Articular chondrocyte of knee joint (primary cell): ENCODE measurements around the gene LMNTD1. TPM values are rescaled to one million over a fixed set of nuclear protein-coding genes. Genes with fewer than 3 reads are reported as not detected.

Experiments used
- small RNA-seq: library from RNA; depleted of rRNA; stranded (forward); fragments of <200 nt; gene quantifications from one replicate; pipeline ENCODE3, GENCODE V24; 2012
- total RNA-seq: library from RNA; depleted of rRNA; stranded (reverse); fragments of >200 nt; gene quantifications from 2 replicates; pipeline ENCODE4 v1.2.3, GENCODE V29; 2012

LMNTD1 gene, protein sequence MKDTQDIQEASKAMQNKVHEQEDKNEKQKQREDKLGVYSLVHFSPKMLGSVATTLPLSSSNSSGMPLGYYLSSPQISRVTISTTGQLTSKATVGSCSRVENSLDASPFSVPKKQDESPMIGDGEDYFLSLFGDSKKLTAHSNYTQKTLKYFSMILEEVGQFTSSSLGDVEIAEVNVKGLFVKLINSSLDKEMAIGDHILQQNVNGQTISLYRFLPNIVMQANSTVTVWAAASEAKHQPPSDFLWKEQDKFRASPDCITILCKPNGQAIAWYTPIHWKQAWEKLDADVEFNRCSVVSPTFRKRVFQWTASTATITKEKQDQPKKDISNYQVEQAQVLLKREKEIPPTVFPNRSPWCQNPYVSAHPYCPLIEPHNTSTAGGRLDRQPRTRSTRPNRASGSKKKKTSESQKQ
- total RNA-seq, result 0.52 TPM in 1 of 2 replicates, not detected in the other

DNA sequence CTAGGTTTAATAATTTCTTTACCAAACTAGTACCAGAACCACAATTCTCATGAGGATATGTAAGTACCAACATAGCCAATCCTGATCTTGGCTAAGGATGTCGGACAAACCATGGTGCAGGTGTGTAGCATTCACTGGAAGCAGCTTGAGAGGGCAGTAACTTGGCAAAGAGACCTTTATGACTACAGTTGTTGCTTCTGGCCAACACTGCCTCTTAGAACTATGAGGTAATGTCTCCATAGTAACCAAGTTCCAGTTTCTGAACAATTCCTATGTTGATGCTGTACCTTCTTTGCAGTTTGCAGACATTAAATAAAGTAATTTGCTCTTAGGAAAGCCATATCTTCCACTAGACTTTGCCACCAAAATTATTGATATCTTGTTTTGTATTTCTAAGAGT, at the start of gene LMNTD1:
LMNTD1 (minus strand) TSS at position 186 of the 400 bp plus-strand sequence. CDS start 324 bp downstream, outside the sequence.

Small RNAs within 50 kb of the gene (small RNA-seq; reads per million reads assigned to genes)
- not detected for gene TUBB4BP1
